Endothelial cell of umbilical vein (primary cell): ENCODE data around the gene SLC35B2.

Experiments
- POLR2A ChIP-seq: IDR thresholded peaks from 2 replicates; pipeline ENCODE4 v1.6.1; 2012; ENCODE audit warnings: low read depth, mild to moderate bottlenecking, control low read depth, low read length
- TF ChIP-seq, protein P1 (sequence below), 2 donors: IDR thresholded peaks; 1 replicate in 1 of 2; 2 replicates in 1 of 2; pipeline ENCODE4 v1.5.1; 2011; ENCODE audit warnings: low read length in 2 of 2, mild to moderate bottlenecking in 2 of 2, moderate library complexity in 2 of 2, control low read depth in 1 of 2, inconsistent platforms in 1 of 2, low read depth in 1 of 2; ENCODE audit not compliant: insufficient read depth in 1 of 2; ENCODE audit errors: extremely low read depth in 1 of 2

DNA sequence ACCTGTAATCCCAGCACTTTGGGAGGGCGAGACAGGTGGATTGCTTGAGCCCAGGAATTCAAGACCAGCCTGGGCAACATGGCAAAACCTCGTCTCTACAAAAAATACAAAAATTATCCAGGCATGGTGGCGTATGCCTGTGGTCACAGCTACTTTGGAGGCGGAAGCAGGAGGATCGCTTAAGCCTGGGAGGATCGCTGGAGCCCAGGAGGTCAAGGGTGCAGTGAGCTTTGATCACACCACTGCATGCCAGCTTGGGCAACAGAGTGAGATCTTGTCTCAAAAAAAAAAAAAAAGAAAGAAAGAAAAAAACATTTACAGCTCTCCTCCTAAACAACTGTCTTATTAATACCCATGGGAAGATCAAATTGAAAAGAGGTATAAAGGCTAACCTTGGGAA is 49.4 kb downstream of the SLC35B2 start:
- TF ChIP-seq POLR2A, result no peak
- TF ChIP-seq, protein P1, sequence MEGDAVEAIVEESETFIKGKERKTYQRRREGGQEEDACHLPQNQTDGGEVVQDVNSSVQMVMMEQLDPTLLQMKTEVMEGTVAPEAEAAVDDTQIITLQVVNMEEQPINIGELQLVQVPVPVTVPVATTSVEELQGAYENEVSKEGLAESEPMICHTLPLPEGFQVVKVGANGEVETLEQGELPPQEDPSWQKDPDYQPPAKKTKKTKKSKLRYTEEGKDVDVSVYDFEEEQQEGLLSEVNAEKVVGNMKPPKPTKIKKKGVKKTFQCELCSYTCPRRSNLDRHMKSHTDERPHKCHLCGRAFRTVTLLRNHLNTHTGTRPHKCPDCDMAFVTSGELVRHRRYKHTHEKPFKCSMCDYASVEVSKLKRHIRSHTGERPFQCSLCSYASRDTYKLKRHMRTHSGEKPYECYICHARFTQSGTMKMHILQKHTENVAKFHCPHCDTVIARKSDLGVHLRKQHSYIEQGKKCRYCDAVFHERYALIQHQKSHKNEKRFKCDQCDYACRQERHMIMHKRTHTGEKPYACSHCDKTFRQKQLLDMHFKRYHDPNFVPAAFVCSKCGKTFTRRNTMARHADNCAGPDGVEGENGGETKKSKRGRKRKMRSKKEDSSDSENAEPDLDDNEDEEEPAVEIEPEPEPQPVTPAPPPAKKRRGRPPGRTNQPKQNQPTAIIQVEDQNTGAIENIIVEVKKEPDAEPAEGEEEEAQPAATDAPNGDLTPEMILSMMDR (IDR thresholded peaks at IDR 0.05; ENCODE audit: extremely low read depth in 1 of 2, insufficient read depth in 1 of 2, low read depth in 1 of 2, low read length in 2 of 2), result no peak
